Measurements from ENCODE around the gene TENM3. TPM values are rescaled to one million over a fixed set of nuclear protein-coding genes. Genes with fewer than 3 reads are reported as not detected.

Gene TENM3
- total and polyA plus RNA-seq, 2 of the 8 experiments (the other 6 are each of a cell fraction or from before 2014, with no cell fraction given), result 36.9 to 69.3 TPM

DNA sequence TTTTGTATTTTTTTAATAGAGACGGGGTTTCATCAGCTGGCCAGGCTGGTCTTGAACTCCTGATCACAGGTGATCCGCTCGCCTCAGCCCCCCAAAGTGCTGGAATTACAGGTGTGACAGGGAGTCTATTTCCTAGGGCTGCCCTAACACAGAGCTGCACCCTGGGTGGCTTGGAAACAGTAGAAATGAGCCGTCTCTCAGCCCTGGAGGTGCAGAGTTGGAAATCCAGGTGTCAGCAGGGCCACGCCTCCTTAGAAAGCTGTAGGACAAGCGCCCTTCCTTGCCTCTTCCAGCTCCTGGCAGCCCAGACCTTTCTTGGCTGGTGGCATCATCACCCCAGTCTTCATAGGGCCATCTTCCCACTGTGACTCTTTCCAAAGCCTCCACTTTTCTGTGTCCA lies 602.4 kb downstream of the TENM3 start:
- peaks cover 0 to 3% (median 1%) of the 10 kb centered on the region in 4 experiments; a peak in 2 of 7 replicates for H3K4me1 ChIP-seq (replicated peaks in 1 of 4; ENCODE audit: control insufficient read depth in 3 of 4, insufficient read depth in 4 of 4, low read length in 3 of 4)
- H3K27ac ChIP-seq (ENCODE audit: low read depth, low read length), result no peak overlapping the region
- H2AFZ ChIP-seq (ENCODE audit: low read length), result no peak overlapping the region
- H4K20me1 ChIP-seq (replicated peaks in 1 of 2; ENCODE audit: control insufficient read depth in 1 of 2, insufficient read depth in 2 of 2, low read length in 2 of 2), result no peaks in the 10 kb centered on the region
- H3K9ac ChIP-seq (replicated peaks in 1 of 4; ENCODE audit: extremely low read depth in 1 of 4, low read depth in 3 of 4, low read length in 3 of 4), result no peak overlapping the region
- ChIA-PET CTCF (ENCODE audit: partially characterized antibody) (interaction anchor here (0.9 to 2.3 kb wide), 3 partner anchors 16 to 79 kb away, joined by 3 to 10 read pairs (median 5); no protein-coding TSS in a partner anchor), POLR2A (ENCODE audit: partially characterized antibody) (no interaction called here)
- WGBS, 2 experiments (ENCODE audit: extremely low coverage in 1 of 2, insufficient coverage in 1 of 2, insufficient read length in 1 of 2, insufficient replicate concordance in 2 of 2, low coverage in 1 of 2, low lambda C conversion rate in 2 of 2, missing lambda C conversion rate in 1 of 2), result 83% methylated on average over 6 of the region's 6 CpGs; no CpG with 5 or more reads in 1 of the 2 experiments
- H3K79me2 ChIP-seq (ENCODE audit: control insufficient read depth in 1 of 2, insufficient read depth in 2 of 2, low read length in 2 of 2), result no peaks in the 10 kb centered on the region
- no peak overlapping the region for H3K56ac ChIP-seq (replicated peaks; ENCODE audit: insufficient read length, low read depth, low read length)
- no peak overlapping the region for H3K18ac ChIP-seq (ENCODE audit: extremely low read depth, low read length)
- H4K91ac ChIP-seq (replicated peaks; ENCODE audit: insufficient read length, low read length), result no peak overlapping the region
- H2BK20ac ChIP-seq (ENCODE audit: low read length), result no peak overlapping the region
- H2BK15ac ChIP-seq (ENCODE audit: low read length), result no peak overlapping the region
- H3K27me3 ChIP-seq (replicated peaks in 1 of 4; ENCODE audit: control insufficient read depth in 3 of 4, extremely low read depth in 1 of 4, insufficient read depth in 3 of 4, low read length in 3 of 4), result no peaks in the 10 kb centered on the region
- no peaks in the 10 kb centered on the region for H3K9me3 ChIP-seq (ENCODE audit: insufficient read depth in 2 of 2, low read depth in 1 of 2, low read length in 1 of 2)
- no peaks in the 10 kb centered on the region for H3K79me1 ChIP-seq (ENCODE audit: low read depth, low read length)
- no peak for FAIRE-seq
- no peak overlapping the region for H2AK5ac ChIP-seq (ENCODE audit: low read depth, low read length)
- H3K36me3 ChIP-seq (ENCODE audit: control insufficient read depth in 2 of 4, insufficient read depth in 4 of 4, low read length in 3 of 4), result no peaks in the 10 kb centered on the region
- no peak overlapping the region for H3K23ac ChIP-seq (ENCODE audit: insufficient read length)
- H3K4me2 ChIP-seq (ENCODE audit: insufficient read depth in 1 of 2, low read depth in 2 of 2, low read length in 2 of 2), result no peak overlapping the region
- H3K4ac ChIP-seq (replicated peaks; ENCODE audit: insufficient read length, low read depth, low read length), result no peak overlapping the region
- no peak overlapping the region for H4K5ac ChIP-seq (ENCODE audit: insufficient read length, low read depth, low read length)
- no peak overlapping the region for H3K14ac ChIP-seq (ENCODE audit: insufficient read length)
- H3K23me2 ChIP-seq (ENCODE audit: low read depth, low read length), result no peaks in the 10 kb centered on the region
- H2BK12ac ChIP-seq (ENCODE audit: low read depth, low read length), result no peak overlapping the region
- no peak overlapping the region for H4K8ac ChIP-seq (ENCODE audit: extremely low read depth, insufficient read depth, low read length)
- DNase-seq (ENCODE audit: low read depth in 1 of 2, low spot score in 2 of 2), result no peak
- no peak overlapping the region for H2BK120ac ChIP-seq (replicated peaks; ENCODE audit: low read depth, low read length)
- H2BK5ac ChIP-seq (ENCODE audit: low read depth, low read length), result no peak overlapping the region
- H3K4me3 ChIP-seq (ENCODE audit: extremely low read depth in 1 of 4, insufficient read depth in 2 of 4, low read depth in 3 of 4, low read length in 4 of 4), result no peak overlapping the region
- no peak for TF ChIP-seq CREB1 (IDR thresholded peaks at IDR 0.05)
- no peak for TF ChIP-seq EP300 (IDR thresholded peaks at IDR 0.05; ENCODE audit: borderline replicate concordance in 1 of 2, low read depth in 2 of 2, low read length in 2 of 2)
- no peak for TF ChIP-seq TEAD4 (IDR thresholded peaks at IDR 0.05; ENCODE audit: low read depth, low read length)
- TF ChIP-seq RXRA (IDR thresholded peaks at IDR 0.05; ENCODE audit: insufficient read depth, low read depth, low read length), result no peak
- TF ChIP-seq, protein P1, sequence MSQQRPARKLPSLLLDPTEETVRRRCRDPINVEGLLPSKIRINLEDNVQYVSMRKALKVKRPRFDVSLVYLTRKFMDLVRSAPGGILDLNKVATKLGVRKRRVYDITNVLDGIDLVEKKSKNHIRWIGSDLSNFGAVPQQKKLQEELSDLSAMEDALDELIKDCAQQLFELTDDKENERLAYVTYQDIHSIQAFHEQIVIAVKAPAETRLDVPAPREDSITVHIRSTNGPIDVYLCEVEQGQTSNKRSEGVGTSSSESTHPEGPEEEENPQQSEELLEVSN (IDR thresholded peaks at IDR 0.05), result no peak
- no peak for TF ChIP-seq SP2 (IDR thresholded peaks at IDR 0.05; ENCODE audit: low read length)
- no peak for TF ChIP-seq HDAC2 (IDR thresholded peaks at IDR 0.05; ENCODE audit: borderline replicate concordance in 1 of 2, low read depth in 2 of 2, low read length in 2 of 2)
- no peak for TF ChIP-seq KDM4A (IDR thresholded peaks at IDR 0.05; ENCODE audit: low read depth, low read length, severe bottlenecking)
- TF ChIP-seq CBX8 (IDR thresholded peaks at IDR 0.05; ENCODE audit: borderline replicate concordance, low read depth, low read length), result no peak
- TF ChIP-seq SUZ12 (IDR thresholded peaks at IDR 0.05; ENCODE audit: low read length), result no peak
- TF ChIP-seq KDM5A (IDR thresholded peaks at IDR 0.05; ENCODE audit: low read length), result no peak
- no peak for TF ChIP-seq KDM1A (IDR thresholded peaks at IDR 0.05; ENCODE audit: borderline replicate concordance, low read length)
